Stimulated activated CD8-positive, alpha-beta memory T cell treated with anti-CD3 and anti-CD28 coated beads, Interleukin-12 subunit alpha, Interleukin-12 subunit beta, amount 100 ng/mL, for 24 hours (primary cell): Measurements from ENCODE around the gene DIMT1.
A peak's percentile ranks its signal among the peaks of the same experiment; 100 is the strongest.

ENCODE experiments used
- DNase-seq: peaks from one replicate; pipeline ENCODE4 v3.0.0-alpha.2; 2020; ENCODE audit errors: extremely low read depth

Gene DIMT1

DNA sequence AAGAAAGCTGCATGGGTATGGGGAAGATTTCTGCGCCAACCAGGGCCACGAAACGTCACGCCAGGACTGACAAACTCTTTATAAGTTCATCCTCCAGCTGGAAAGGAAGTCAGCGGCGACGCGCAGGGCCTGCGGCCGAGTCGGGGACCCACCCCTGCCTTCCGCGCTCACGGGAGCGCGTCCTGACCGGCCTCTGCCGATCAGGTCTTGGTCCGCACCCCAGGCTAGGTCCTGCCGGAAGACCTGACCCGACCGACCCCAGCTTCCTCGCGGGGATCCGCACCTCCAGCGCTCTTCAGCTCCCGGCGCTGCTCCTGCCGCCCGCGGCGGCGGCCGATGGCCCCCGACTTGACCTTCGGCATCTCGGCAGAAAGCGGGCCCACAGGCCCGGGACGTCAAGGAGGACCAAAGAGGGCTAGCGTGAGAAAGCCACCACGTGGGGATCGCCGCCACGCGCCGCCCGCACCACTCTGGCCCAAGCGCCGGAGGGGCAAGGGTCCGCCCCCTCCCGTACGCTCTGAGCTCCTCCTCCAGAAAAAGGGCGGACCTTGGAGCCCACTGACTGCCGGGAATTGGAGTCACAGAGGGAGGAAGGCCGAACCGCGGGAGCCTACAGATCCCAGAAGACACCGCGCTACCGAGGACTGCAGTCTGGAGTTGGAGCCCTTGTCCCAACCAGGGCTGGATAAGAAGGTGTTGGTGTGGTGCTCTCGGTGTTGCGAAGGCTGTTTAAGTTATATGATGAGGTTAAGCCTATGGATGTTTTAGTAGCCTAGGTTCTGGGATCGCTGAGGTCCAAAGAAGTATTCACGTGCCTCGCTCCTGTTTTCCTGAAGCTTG, at the start of gene DIMT1:
Gene DIMT1, minus strand, starts transcription at position 495 of the 840 bp plus-strand sequence. Its CDS starts 133 bp downstream, at position 362.
- peak; percentile 80 for DNase-seq

DNA sequence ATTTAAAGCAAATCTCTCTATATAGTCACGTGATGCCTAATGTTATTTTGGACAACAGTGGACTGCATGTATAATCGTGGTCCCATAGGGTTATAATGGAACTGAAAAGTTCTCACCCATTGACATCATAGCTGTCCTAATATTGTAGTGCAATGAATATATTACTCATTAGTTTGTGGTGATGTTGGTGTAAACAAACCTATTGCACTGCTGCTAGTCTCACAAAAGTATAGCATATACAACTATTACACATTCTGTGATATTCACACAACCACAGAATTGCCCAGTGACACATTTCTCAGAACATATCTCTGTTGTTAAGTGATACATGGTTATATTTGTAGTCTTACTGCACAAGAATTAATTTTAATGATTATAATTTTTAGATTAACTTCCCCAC, 46.6 kb upstream of the DIMT1 start:
- no peak for DNase-seq

DNA sequence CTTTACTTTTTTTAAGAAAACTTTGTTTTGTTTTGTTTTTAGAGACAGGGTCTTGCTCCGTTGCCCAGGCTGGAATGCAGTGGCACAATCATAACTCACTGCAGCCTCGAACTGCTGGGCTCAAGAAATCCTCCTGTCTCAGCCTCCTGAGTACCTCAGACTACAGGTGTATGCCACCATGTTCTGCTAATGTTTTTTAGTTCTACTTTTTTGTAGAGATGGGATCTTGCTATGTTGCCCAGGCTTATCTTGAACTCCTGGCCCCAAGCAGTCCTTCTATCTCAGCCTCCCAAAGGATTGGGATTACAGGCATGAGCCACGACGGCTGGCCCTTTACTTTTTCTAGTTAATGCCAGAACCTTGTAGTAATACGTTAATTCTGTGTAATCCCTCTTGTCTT, 44.8 kb upstream of the DIMT1 start:
- no peak for DNase-seq

GRCh38 chr5:62432621-62433064, 28.9 kb upstream of the DIMT1 start:
- no peak for DNase-seq

GRCh38 chr5:62431735-62432620, 28.3 kb upstream of the DIMT1 start:
- DNase-seq: no peak

GRCh38 chr5:62424763-62425162, 21.1 kb upstream of the DIMT1 start:
- no peak for DNase-seq

- DNase-seq: no peak
Observed at GRCh38 chr5:62421414-62421813, 17.7 kb upstream of the DIMT1 start.

- DNase-seq: no peak
Observed at GRCh38 chr5:62419609-62420008, 15.9 kb upstream of the DIMT1 start.

GRCh38 chr5:62418462-62419076, 14.9 kb upstream of the DIMT1 start:
- no peak for DNase-seq

DNA sequence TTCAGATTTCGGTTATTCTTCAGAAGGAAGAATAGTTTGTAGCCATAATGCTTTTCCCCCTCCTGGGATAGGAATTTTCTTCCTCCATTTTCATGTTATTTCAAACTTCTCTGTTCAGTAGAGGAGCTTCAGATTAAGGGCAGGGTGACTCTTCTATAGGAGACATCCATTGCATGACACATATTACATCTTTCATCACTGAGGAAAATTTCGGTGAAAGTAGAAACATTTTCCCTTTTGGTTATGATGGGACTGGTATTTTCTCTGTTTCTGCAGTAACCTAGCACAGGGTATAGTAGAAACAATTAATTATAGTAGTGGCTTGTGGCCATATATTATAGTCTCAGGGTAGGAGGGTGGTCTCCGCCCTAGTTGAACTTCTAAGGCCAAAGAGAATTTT, 10.0 kb upstream of the DIMT1 start:
- no peak for DNase-seq

- peak; percentile 94 for DNase-seq
Observed at GRCh38 chr5:62412549-62413329, 9.0 kb upstream of the DIMT1 start, which contains the start of gene IPO11. TSS of gene IPO11 (plus strand) at chr5:62412763. CDS start at chr5:62437280, 24,517 bp downstream.

DNA sequence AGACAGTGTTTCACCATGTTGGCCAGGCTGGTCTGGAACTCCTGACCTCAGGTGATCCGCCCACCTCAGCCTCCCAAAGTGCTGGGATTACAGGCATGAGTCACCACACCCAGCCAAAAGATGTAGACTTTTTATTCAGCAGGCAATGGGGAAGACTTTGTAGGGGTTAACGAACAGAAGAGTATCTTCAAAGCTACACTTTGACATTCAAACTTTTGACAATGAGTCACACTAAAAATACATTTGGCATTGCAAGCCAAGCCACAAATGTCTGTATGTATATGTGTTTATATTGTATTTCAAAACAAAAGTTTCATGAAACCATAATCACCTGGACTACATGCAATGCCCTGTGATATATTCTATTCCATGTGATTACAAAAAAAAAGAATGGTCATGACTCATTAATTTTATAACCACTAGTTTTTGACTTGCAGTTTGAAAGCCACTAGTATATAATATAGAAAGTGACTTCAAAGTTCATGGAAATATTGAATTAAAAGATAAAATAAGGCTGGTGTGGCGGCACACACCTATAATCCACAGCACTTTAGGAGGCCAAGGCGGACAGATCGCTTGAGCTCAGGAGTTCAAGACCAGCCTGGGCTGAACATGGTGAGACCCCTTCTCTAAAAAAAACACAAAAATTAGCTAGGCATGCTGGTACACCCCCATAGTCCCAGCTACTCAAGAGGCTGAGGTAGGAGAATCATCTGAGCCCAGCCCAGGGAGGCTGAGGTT, 8.3 kb downstream of the DIMT1 start:
- DNase-seq: no peak

DNA sequence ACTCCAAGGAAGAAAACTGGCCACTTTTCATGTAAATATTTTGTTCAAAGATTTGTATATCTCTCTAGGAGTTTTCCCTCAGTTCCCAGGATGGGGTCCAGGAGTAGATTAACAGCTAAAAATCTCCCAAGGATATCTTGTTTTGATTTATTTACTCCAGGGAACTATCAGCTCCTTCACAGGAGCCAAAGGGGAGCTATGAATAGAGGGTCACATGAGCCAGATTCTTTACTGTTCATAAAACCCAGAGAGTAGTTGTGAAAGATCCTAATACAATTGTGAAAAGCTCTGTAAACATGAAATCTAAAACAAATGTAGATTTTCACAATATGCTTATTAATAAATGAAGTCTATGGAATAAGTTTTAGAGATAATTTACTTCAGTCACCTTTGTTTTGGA, 16.9 kb downstream of the DIMT1 start:
- no peak for DNase-seq

DNA sequence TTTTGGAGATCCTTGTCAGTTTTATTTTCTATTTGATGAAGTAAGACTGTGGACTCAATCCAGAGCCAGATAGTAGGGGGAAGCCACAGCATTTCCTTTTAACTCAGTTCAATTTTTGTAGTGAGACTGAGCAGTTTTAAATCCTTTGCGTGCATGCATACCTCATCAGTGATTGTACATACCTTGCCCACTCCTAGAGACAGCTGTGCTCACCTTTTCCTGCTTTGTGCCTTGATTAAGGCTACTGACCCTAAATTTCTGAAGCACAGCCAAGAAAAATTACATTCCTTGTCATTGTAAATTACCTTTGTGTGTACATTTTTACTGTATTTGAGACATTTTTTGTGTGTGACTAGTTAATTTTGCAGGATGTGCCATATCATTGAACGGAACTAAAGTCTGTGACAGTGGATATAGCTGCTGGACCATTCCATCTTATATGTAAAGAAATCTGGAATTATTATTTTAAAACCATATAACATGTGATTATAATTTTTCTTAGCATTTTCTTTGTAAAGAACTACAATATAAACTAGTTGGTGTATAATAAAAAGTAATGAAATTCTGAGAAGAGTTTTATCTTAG, 17.8 kb downstream of the DIMT1 start:
- DNase-seq: no peak

DNA sequence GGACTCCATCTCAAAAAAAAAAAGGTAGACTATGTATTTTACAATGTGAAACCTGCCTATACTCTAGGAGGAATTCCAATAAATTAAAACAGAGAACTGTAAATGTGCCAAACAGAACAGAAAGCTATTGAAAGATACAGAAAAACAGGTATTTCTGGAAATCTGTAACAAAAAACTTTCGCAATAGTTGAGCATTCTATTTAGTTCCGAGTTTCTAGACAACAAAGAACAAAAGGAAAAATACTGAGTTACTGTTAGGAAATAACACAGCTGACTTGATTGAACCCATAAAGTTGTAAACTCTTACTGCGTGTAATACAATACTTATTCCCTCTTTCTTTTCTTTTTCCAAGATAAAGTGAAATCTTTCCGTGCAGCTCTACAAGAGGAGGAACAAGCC, 18.6 kb downstream of the DIMT1 start:
- no peak for DNase-seq

DNA sequence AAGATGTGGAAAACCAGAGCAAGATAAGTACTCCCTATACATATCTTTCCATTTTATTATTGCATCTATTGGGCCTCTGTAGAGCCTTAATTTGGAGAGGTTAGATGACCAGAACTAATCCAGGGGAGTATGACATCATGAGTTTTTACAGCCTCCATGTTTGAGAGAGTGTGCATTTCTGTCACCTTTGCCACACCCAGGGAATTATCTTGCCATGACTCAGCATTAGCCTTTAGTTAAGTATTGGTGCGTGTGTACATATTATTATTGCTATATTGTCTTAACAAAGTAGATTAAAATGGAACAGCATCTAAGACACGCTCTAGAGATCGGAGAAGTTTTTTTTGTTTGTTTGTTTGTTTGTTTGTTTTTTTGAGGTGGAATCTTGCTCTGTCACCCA, 27.6 kb downstream of the DIMT1 start:
- no peak for DNase-seq

DNA sequence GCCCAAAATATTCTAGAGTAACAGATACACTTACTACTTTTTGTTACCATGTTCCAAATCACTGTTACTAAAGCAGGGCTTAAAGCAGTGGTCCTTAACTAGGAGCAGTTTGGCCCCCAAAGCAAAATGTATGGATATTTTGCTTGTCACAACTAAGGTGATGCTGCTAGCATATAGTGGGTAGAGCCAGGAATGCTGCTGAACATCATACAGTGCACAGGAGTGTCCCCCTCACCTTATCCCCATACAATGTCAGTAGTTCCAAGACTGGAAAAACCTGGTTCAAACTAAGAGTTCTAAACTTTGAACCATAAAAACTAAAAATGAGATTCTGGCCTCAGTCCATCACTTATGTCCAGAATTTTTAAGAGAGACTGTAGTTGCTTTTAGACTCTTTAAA, 28.1 kb downstream of the DIMT1 start:
- DNase-seq: no peak

- no peak for DNase-seq
Observed at GRCh38 chr5:62374090-62374489, 29.6 kb downstream of the DIMT1 start.

DNA sequence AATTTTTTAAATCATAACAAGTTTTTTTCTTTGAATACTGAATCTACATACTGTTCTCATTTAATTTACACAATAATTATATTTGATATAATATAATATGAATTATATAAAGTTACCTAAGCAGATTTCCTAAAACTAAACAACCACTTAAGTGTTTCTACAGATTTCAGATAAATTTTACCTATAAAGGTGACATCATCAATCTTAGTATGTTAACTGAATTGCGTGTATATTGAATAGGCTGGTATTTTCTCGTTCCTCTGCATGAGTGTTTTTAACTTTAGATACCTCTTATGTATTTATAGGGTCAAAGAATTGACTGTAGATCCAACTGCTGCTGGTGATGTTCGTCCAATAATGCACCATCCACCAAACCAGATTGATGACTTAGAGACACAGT, 30.3 kb downstream of the DIMT1 start:
- DNase-seq: no peak

GRCh38 chr5:62372600-62372999, 31.1 kb downstream of the DIMT1 start:
- DNase-seq: no peak
